SIG-M5 (cell line): ENCODE measurements around the gene PLEKHM2.

Source experiments
- DNase-seq: peaks from one replicate; lab custom pipeline; 2025; lab: John Stamatoyannopoulos, UW

Gene PLEKHM2

DNA sequence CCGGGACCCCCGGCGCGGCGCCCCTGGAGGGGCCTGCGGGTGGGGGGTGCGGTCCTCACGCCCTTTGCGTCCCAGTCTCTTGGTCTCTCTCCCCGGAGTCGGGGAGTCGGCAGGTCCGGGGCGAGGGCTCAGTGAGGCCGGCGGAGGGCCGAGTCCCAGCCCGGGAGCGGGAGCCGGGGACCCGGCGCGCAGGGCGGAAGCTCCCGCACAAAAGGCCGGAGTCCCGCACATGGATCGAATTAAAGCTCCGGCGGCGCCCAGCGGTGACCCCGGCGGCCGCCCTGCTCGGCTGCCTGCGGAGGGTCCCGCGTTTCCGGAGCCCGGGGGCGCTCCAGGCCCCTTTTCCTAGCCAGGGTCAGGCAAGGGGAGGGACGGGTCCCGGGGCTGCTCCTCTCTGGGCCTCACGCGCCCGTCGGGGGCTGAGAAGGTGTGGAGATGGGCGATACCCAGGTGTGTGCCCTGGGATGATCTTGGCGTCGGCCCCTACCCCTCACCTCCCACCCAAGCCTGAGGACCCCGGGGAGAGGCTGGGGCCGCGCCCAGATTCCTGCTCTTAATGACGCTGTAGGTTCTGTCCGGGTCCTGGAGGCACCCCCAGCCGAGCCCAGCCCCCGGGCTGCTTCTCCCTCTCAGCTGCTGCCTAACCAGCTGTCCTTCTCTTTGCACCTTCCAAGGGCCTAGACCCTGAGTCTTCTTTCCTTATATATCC lies 75.0 kb downstream of the PLEKHM2 start:
- no peak for DNase-seq

DNA sequence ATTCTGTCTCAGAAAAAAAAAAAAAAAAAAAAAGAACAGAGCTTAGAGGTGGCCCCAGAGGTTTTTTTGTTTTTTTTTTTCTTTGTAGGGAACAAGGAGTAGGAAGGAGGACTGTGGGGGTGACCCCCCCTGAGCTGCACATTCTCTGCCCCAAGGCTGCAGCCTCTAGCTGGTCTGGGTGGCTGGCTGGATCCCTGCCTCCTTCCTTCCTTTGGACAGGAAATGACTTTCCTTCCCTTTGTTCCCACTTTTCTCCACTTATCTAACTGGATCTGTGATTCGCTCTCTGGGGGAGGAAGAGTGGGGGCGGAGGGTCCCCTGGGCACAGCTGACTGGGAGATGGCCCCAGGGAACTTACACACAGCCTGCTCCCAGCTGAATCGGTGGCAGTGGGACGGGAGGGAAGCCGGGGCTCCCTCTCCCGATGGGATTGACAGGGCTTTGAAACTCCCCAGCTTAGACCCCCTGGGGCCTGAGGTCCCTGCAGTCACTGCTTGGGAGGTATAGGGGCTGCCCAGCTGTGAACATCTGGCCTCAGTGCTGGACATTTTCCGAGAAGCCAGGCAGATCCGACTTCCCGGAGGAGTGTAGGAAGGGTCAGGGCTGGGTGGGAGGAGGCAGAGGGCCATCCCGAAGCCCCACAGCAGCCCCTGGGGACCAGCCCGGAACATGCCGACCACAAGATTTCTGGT lies 76.5 kb downstream of the PLEKHM2 start:
- DNase-seq = no peak

DNA sequence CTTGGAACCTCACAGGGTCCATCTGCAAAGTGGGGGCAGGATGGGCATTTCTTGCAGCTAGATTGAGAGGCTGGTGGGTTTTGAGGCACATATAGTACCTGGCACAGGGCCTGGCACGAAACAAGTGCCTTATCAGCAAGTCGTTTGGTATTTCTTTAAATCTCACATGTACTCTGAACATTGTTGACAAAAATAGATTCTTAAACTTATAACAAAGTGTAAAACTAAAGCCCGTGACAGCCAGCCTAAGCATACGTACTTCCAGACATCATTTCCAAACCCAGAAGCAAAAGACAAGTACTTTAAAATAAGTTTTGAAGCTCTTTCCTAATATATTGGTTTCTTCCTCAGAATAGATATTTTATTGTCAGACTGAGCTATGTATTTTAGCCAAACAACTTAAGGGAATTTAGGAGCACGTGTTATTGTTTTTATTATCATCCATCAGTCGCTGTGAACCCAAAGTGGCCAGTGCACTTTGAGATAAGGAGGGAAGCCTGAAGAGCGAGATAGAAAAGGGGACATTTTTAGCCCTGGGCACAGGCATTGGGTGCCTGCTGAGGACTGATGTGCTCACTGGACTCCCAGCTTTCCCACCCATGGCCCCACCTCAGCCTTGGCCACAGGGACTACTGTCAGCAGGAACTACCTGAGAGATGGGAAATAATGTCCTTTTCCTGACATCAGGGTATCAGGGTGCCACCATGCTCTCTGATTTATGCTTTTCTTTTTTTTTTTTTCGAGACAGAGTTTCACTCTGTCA lies 77.4 kb downstream of the PLEKHM2 start:
- DNase-seq = no peak

- DNase-seq = no peak
Measured at GRCh38 chr1:15762546-15762945, 78.4 kb downstream of the PLEKHM2 start.

DNA sequence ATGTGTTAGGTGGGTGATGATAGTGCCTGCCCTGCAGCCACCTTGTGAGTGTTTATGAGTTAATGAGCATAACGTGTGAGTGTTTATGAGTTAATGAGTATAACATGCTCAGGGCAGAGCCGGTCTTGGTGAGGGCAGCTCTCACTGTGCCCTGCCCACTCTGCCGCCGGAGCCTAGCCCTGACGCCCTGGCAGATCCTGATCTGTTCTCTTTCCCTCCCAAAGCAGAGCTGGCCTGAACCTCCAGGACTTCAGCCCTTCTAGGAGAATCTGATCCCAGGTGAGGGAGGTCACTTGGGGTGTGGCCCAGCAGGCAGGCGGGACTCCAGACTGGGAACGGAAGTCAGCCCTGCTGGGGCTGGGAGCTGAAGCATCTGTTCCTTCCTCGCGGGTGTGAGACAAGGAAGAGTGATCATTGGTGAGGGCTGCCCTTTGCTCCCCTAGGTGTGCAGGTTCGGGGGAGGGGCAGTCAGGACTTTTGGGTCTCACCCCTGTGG lies 80.2 kb downstream of the PLEKHM2 start:
- DNase-seq = no peak

GRCh38 chr1:15764890-15765289 lies 80.8 kb downstream of the PLEKHM2 start:
- DNase-seq = no peak

DNA sequence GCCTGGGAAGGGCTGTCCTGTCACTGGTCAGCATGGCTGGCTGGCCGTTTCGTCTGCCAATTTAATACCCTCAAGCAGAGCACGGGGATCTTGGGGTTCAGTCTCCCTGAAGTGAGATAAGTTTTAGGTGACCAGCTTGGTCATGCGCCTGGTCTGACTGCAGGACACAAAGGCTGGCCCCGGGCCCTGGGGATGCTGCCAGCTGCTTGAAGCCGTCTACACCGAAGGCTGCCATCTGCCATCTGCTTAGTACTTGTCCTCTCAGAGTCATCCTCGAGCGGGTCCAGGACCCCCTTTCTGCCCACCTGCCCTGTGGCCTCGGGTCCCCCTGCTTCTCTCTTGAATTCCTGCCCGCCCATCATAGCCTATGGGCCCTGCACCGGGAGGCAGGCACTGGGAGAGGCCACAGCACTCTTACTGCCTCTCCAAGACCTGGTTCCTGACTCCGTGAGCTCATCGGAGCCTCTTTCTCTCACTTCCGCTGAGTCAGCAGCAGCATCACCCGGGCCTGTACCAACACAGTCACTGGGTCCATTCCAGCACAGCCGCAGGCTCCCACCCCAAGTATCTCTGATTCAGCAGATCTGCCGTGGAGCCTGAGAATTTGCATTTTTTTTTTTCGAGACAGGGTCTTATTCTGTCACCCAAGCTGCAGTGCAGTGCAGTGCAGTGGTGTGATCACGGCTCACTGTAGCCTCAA lies 81.5 kb downstream of the PLEKHM2 start:
- DNase-seq = no peak

DNA sequence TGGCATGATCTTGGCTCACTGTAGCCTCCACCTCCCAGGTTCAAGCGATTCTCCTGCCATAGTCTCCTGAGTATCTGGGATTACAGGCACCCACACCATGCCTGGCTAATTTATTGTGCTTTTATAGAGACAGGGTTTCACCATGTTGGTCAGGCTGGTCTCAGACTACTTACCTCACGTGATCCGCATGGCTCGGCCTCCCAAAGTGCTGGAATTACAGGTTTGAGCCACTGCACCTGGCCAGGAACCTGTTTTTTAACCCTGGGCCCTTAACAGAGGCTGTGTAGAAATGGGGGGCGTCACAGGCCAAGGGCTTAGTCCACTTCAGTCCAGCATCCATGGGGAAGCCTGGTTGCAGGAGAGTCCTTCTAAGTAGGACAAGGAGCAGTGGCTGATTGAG lies 83.8 kb downstream of the PLEKHM2 start:
- DNase-seq = no peak

DNA sequence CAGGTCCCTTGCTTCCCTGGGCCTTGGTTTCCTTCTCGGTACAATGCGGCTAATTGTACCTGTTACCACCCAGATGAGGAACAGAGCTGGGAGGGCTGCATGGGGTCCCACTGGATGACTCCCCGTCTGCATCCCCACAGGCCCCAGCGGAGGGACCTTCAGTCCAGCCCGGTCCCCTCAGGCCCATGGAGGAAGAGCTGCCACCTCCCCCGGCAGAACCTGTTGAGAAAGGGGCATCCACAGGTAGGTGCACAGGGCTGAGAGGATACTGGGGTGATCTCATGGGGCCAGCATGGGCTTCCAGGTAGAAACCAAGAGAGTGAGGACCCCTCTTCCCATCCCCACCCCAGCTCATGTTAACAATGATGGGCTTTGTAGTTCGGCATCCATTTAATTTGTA lies 84.3 kb downstream of the PLEKHM2 start:
- DNase-seq = no peak

DNA sequence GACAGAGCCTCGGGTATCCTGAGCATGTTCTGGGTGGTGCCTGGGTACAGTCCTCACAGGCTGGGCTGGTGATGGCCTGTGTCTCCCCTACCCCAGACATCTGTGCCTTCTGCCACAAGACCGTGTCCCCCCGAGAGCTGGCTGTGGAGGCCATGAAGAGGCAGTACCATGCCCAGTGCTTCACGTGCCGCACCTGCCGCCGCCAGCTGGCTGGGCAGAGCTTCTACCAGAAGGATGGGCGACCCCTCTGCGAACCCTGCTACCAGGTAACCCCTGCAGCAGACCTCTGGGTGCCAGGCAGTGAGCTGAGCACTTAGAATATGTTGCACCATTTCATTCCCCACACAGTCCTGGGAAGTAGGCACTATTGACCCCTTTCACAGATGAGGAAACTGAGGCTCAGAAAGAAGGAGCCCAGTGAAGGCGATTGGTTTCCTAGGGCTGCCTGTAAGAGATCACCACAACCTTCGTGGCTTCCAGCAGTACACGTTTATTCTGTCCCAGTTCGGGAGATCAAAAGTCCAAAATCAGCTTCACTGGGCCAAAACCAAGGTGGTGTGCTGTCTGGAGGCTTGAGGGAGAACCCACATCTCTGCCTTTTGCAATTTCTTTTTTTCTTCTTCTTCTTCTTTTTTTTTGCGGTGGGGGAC lies 86.3 kb downstream of the PLEKHM2 start:
- DNase-seq = no peak

- no peak for DNase-seq
Measured at GRCh38 chr1:15771836-15772515, 87.9 kb downstream of the PLEKHM2 start.

DNA sequence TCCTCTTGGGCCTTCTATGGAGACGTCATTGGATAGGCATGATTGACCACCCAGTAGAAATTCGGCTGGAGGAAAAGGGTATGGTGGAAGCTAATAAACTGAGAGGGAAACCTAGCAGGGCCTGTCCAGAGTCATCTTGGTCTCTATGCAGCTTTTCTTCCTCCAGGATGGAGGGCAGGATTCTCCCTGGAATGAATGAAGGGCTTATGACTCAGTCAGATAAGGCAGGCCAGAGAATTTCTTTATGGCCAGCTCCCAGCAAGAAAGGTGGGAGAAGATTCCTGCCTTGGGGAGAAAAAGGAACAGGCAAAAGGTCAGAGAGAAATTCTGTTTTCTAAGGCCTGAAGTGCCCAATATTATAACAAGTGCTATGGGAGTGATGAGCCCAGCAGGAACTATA lies 91.6 kb downstream of the PLEKHM2 start:
- no peak for DNase-seq

DNA sequence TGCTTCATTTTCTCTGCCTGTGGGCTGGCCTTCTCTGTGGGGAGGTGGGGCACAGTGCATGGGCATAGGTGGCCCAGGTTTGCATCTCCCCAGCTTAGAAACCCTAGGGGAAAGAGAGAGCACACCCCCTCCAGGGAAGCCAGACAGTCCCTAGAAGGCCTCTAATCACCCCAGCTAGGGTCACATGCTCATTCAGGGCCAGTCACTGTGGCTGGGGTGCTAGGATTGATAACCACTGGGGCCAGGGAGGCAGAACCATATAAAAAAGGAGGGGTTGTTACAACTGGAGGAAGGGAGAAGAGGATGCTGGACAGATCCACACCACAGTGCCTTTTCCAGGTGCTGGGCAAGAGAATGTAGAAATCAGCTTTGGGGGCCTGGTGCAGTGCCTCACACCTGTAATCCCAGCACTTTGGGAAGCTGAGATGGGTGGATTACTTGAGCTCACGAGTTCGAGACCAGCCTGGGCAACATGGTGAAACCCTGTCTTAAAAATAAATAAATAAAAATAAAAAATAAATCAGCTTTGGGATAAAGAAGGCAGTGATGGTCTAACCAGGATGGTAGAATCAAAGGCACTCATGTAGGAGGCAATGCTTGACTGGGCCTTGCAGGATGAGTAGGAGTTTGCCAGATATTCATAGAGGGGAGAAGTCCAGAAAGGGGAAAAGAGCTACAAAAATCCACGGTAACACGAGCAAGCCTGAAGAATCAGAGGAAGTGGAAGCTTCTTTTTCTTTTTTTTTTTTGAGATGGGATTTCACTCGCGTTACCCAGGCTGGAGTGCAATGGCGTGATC lies 94.0 kb downstream of the PLEKHM2 start:
- no peak for DNase-seq
